Lung (tissue), 12 donors: Measurements from ENCODE around the gene SUSD4. TPM values are rescaled to one million over a fixed set of nuclear protein-coding genes. Genes with fewer than 3 reads are reported as not detected.

ENCODE experiments used
- ATAC-seq: fragments of 200-7000 bp; cut with Tn5 transposase; one replicate; pipeline ENCODE4 v1.9.1; 2020; ENCODE audit warnings: moderate number of reproducible peaks; ENCODE audit not compliant: insufficient read depth, low FRiP score
- DNase-seq, 3 donors: peaks; one replicate each; pipeline ENCODE4 v3.0.0-alpha.2; 2013 to 2017
- H3K27ac ChIP-seq, 2 donors: one replicate each; pipeline ENCODE4 v1.5.1; 2013; ENCODE audit warnings: mild to moderate bottlenecking in 2 of 2, moderate library complexity in 2 of 2, control low read depth in 1 of 2, inconsistent platforms in 1 of 2, low read depth in 1 of 2, low read length in 1 of 2
- H3K27me3 ChIP-seq, 3 donors: one replicate each; pipeline ENCODE4 v1.5.1; 2013; ENCODE audit warnings: low read length in 2 of 3; ENCODE audit not compliant: control insufficient read depth in 3 of 3, insufficient read depth in 3 of 3
- H3K36me3 ChIP-seq, 4 donors: one replicate each; pipeline ENCODE4 v1.5.1; 2013; ENCODE audit warnings: low read length in 4 of 4, mild to moderate bottlenecking in 1 of 4, moderate library complexity in 1 of 4; ENCODE audit not compliant: control insufficient read depth in 4 of 4, insufficient read depth in 4 of 4
- H3K4me1 ChIP-seq, 5 donors: one replicate each; pipeline ENCODE4 v1.5.1; 2013; ENCODE audit warnings: low read length in 5 of 5, mild to moderate bottlenecking in 2 of 5, moderate library complexity in 1 of 5; ENCODE audit not compliant: control insufficient read depth in 5 of 5, insufficient read depth in 5 of 5
- H3K4me3 ChIP-seq: one replicate; pipeline ENCODE4 v1.5.1; 2013; ENCODE audit warnings: mild to moderate bottlenecking, control low read depth, moderate library complexity
- H3K9ac ChIP-seq, 2 donors: one replicate each; pipeline ENCODE4 v1.5.1; 2013; ENCODE audit warnings: low read length in 2 of 2, control low read depth in 1 of 2; ENCODE audit not compliant: insufficient read depth in 1 of 2
- H3K9me3 ChIP-seq, 4 donors: one replicate each; pipeline ENCODE4 v1.5.1; 2013; ENCODE audit warnings: low read length in 3 of 4, mild to moderate bottlenecking in 1 of 4, moderate library complexity in 1 of 4; ENCODE audit not compliant: control insufficient read depth in 4 of 4, insufficient read depth in 3 of 4
- whole genome bisulfite sequencing, 2 donors: extraction: QIAGEN DNeasy Blood & Tissue Kit; methylation state at CpG; one replicate each; pipeline ENCODE4 v1.1.7; 2013; 5-methylcytosine and 5-hydroxymethylcytosine counted together
- polyA plus RNA-seq, 2 donors: library from polyadenylated mRNA; stranded (reverse); fragments of 200-250 nt; gene quantifications; one replicate each; pipeline ENCODE4 v1.2.1, GENCODE V29; 2013
- total RNA-seq, 2 donors: library from RNA; depleted of rRNA in 1 of 2; stranded (reverse); fragments of >200 nt in 1 of 2; gene quantifications; one replicate each; pipeline ENCODE4 v1.2.1, GENCODE V29; 2014 to 2021
- TF ChIP-seq, protein P1 (sequence below): IDR thresholded peaks from 2 replicates; pipeline ENCODE4 v1.5.1; 2012; ENCODE audit warnings: mild to moderate bottlenecking; ENCODE audit errors: control extremely low read depth, extremely low read depth
- donor health status: control.
- donor health status: control.
- donor health status: Bipolar disorder and iron deficiency.
- donor health status: healthy.
- donor health status: DM: yes; HTN: yes; CAD: no.

The SUSD4 gene
- total and polyA plus RNA-seq, 4 donors: 2.8 to 17.0 (median 4.9) TPM

DNA sequence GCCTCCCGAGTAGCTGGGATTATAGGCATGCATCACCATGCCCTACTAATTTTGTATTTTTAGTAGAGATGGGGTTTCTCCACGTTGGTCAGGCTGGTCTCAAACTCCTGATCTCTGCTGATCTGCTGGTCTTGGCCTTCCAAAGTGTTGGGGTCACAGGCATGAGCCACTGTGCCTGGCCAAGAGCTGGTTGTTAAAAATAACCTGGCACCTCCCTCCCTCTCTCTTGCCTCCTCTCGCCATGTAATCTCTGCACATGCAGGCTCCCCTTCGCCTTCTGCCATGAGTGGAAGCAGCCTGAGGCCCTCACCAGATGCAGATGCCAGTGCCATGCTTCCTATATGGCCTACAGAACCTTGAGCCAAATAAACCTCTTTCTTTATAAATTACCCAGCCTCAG, 146.2 kb downstream of the SUSD4 start:
- peaks cover 0 to 13% (median 0%) of the 10 kb centered on the region in 5 donors for H3K4me1 ChIP-seq
- DNase-seq (no peak), ATAC-seq (no peak)
- H3K27me3 ChIP-seq: no peaks in the 10 kb centered on the region
- H3K27ac ChIP-seq: no peak overlapping the region
- no peaks in the 10 kb centered on the region for H3K36me3 ChIP-seq
- peaks cover 0 to 9% (median 0%) of the 10 kb centered on the region in 4 donors for H3K9me3 ChIP-seq
- 88 to 92% methylated on average over 4 of the region's 4 CpGs for WGBS, 2 donors
- H3K4me3 ChIP-seq: no peak overlapping the region
- H3K9ac ChIP-seq: no peak overlapping the region
- TF ChIP-seq, protein P1, sequence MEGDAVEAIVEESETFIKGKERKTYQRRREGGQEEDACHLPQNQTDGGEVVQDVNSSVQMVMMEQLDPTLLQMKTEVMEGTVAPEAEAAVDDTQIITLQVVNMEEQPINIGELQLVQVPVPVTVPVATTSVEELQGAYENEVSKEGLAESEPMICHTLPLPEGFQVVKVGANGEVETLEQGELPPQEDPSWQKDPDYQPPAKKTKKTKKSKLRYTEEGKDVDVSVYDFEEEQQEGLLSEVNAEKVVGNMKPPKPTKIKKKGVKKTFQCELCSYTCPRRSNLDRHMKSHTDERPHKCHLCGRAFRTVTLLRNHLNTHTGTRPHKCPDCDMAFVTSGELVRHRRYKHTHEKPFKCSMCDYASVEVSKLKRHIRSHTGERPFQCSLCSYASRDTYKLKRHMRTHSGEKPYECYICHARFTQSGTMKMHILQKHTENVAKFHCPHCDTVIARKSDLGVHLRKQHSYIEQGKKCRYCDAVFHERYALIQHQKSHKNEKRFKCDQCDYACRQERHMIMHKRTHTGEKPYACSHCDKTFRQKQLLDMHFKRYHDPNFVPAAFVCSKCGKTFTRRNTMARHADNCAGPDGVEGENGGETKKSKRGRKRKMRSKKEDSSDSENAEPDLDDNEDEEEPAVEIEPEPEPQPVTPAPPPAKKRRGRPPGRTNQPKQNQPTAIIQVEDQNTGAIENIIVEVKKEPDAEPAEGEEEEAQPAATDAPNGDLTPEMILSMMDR: no peak

DNA sequence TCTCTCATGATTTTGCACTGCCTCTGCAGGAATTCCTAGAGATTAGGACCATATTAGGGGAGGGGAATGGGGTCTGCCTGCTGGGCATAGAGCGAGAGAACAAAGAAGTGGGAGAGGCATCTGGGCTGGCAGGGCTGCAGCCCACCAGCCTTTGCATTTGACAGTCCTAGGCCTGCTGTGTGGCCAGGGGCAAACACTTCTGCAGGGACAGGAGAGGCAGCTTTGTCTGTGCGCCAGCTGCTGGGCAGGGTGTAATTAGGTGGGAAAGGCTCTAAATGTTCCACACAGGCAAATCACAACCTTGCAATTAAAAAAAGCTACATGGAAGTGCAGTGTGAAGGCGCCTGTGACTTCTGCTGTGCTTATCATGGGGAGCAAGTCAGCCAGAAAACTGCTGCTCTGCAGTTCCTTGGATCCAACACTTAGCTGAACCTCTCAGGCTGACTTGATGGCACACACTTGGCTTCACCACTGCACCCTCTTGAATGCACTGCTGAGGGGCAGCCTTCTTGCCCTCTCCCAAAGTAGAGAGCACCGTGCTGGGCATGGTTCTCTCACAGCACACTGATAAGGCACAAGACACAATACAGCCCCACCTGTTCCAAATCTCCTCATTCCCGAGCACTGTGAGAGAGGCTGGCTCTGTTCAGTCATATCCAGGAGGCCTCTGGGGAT, 147.3 kb downstream of the SUSD4 start:
- TF ChIP-seq, protein P1: no peak
- Histone ChIP-seq H3K36me3 (no peaks in the 10 kb centered on the region), H3K4me3 (no peak overlapping the region), H3K9ac (no peak overlapping the region), H3K27ac (no peak overlapping the region), H3K9me3 (peaks cover 0 to 9% (median 0%) of the 10 kb centered on the region in 4 donors), H3K27me3 (no peaks in the 10 kb centered on the region), H3K4me1 (peaks cover 0 to 13% (median 0%) of the 10 kb centered on the region in 5 donors)
- ATAC-seq (no peak), DNase-seq (no peak)
- WGBS, 2 donors: 90 to 91% methylated on average over 5 of the region's 5 CpGs

GRCh38 chr1:223216074-223216473, 147.9 kb downstream of the SUSD4 start:
- H3K4me1 ChIP-seq: peaks cover 0 to 13% (median 0%) of the 10 kb centered on the region in 5 donors
- WGBS, 2 donors: 88 to 93% methylated on average over 6 of the region's 6 CpGs
- TF ChIP-seq, protein P1: no peak
- H3K9me3 ChIP-seq: peaks cover 0 to 9% (median 0%) of the 10 kb centered on the region in 4 donors
- no peak overlapping the region for H3K9ac ChIP-seq
- H3K27me3 ChIP-seq: no peaks in the 10 kb centered on the region
- H3K36me3 ChIP-seq: no peaks in the 10 kb centered on the region
- no peak overlapping the region for H3K27ac ChIP-seq
- DNase-seq (no peak), ATAC-seq (no peak)
- no peak overlapping the region for H3K4me3 ChIP-seq
